ENCODE data around the gene MSRB2. TPM values are rescaled to one million over a fixed set of nuclear protein-coding genes. Genes with fewer than 3 reads are reported as not detected.

Gene MSRB2
- 10 to 100 TPM; 15.4 to 49.6 (median 30.7) TPM for total RNA-seq

DNA sequence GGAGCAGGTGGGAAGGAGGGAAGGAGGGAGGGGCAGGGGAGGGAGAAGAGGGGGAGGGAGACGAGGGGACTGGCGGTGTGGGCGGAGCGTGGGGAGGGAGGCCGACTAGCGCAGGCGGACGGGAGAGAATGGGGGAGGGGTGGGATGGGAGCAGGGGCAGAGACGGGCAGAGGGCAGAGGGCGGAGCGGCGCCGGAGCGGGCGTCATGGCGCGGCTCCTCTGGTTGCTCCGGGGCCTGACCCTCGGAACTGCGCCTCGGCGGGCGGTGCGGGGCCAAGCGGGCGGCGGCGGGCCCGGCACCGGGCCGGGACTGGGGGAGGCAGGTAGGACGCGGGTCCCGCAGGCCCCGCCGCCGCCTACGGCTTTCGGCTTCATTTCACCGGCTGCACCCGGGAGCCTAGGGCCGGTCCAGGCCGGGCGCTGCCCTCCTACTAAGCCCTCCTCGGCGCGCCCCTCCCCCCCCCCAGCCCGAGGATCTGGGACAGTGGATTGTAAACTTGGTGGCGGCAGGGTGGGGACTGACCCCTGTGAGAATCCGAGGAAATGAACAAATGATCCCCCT lies at the start of gene MSRB2:
MSRB2 (plus strand) TSS at position 176 of the 562 bp plus-strand sequence; CDS start at position 206, 30 bp downstream.
- H3K27ac ChIP-seq = peak within 1 kb of the TSS; percentile 85 to 96 (median 91)
- intact Hi-C loops (cut with DNase I) = no loop called here
- WGBS, 2 donors = 0 to 1% methylated on average over 7 to 39 of the region's 50 CpGs
- peak within 1 kb of the TSS; percentile 35 to 91 (median 72) for H3K4me3 ChIP-seq (replicated peaks in 1 of 3)
- TF ChIP-seq, protein P1, sequence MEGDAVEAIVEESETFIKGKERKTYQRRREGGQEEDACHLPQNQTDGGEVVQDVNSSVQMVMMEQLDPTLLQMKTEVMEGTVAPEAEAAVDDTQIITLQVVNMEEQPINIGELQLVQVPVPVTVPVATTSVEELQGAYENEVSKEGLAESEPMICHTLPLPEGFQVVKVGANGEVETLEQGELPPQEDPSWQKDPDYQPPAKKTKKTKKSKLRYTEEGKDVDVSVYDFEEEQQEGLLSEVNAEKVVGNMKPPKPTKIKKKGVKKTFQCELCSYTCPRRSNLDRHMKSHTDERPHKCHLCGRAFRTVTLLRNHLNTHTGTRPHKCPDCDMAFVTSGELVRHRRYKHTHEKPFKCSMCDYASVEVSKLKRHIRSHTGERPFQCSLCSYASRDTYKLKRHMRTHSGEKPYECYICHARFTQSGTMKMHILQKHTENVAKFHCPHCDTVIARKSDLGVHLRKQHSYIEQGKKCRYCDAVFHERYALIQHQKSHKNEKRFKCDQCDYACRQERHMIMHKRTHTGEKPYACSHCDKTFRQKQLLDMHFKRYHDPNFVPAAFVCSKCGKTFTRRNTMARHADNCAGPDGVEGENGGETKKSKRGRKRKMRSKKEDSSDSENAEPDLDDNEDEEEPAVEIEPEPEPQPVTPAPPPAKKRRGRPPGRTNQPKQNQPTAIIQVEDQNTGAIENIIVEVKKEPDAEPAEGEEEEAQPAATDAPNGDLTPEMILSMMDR (IDR thresholded peaks at IDR 0.05) = no peak
- peak; percentile 52 to 89 for TF ChIP-seq POLR2A (IDR thresholded peaks at IDR 0.05)
- peak; percentile 93 to 94 for DNase-seq
- no peaks in the 10 kb centered on the region for H3K27me3 ChIP-seq
- H3K9me3 ChIP-seq = no peaks in the 10 kb centered on the region
- H3K36me3 ChIP-seq = no peaks in the 10 kb centered on the region
- H3K4me1 ChIP-seq = peaks cover 18 to 29% of the 10 kb centered on the region in 2 donors

DNA sequence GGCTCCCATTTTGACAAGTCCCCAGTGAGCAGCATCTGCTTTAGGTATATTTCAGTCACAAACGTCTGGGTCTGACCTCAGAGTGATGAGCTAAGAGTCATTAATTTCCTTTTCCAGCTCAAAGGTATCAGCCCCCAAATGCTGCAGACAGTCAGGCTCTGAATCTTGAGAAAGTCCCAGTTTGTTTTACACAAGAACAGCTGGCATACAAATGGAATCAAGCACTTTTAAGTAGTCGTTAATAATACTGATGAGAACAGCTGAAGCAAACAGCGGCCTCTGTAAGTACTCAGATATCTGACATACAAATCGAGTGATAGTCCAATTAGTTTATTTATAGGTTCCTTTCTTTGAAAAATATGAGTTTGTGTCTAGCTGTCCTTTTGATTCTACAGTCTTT lies 49.4 kb upstream of the MSRB2 start:
- H3K4me3 ChIP-seq (replicated peaks in 1 of 3) = no peak overlapping the region
- H3K27me3 ChIP-seq = no peaks in the 10 kb centered on the region
- no peak overlapping the region for H3K27ac ChIP-seq
- 33 to 46% methylated on average over 4 of the region's 4 CpGs for WGBS, 2 donors
- TF ChIP-seq, protein P1 (IDR thresholded peaks at IDR 0.05) = no peak
- no peak for TF ChIP-seq POLR2A (IDR thresholded peaks at IDR 0.05)
- DNase-seq = no peak
- no peaks in the 10 kb centered on the region for H3K4me1 ChIP-seq
- H3K9me3 ChIP-seq = no peaks in the 10 kb centered on the region
- H3K36me3 ChIP-seq = no peaks in the 10 kb centered on the region
- intact Hi-C loops (cut with DNase I) = no loop called here

DNA sequence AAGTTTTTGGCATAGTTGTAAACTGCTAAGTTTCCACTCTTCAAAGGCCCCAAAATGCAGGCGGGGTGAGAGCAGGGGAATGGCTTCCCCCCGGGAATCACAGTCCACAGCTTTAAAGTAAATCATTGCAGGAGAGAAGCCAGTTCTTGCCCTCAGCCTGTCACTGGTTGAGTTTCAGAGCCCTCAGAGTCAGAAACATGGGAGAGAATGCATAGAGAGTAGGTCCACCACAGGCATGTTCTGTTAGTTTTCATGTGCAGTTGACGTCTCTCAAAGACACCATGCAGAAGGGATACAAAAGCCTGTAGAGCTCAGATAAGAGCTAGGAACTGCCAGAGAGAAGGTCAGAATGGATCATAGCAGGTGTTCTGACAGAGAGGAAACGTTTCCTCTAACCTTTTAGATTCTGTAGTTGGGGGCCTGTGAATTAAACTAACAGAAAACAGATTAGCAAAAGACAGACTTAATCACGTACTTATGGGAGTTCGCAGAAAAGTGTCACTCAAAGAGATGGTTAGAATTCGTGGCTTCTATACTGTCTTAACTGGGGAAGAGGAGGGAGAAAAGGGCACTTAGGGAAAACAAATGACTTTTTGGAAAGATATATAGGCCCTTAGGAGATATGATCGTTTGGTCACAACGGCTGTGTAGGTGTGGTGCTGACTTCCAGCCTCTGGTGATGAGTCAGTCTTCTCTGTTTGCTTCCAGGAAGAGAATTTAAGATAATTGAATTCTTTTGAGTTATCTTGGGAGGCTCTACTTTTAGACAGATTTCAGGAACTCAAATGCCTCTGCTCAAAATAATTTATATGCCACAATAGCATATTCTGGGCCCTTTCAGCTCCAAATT lies 48.0 kb upstream of the MSRB2 start:
- Histone ChIP-seq H3K4me3 (replicated peaks in 1 of 3) (no peak overlapping the region), H3K27ac (no peak overlapping the region), H3K4me1 (no peaks in the 10 kb centered on the region), H3K36me3 (no peaks in the 10 kb centered on the region), H3K27me3 (no peaks in the 10 kb centered on the region), H3K9me3 (no peaks in the 10 kb centered on the region)
- 72 to 78% methylated on average over 9 of the region's 9 CpGs for WGBS, 2 donors
- TF ChIP-seq POLR2A (IDR thresholded peaks at IDR 0.05) = no peak
- TF ChIP-seq, protein P1 (IDR thresholded peaks at IDR 0.05) = no peak
- no peak for DNase-seq
- intact Hi-C loops (cut with DNase I) = no loop called here

DNA sequence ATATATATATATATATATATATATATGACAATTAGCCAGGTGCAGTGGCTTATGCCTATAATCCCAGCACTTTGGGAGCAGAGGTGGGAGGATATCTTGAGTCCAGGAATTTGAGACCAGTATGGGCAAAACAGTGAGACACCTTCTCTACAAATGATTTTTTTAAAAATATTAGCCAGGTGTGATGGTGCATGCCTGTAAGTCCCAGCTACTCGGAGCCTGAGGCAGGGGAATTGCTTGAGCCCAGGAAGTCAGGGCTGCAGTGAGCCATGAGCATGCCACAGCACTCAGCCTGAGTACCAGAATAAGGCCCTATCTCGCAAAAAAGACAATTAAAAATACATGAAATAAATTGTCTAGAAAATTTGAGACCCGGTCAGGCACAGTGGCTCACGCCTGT lies 47.2 kb upstream of the MSRB2 start:
- WGBS, 2 donors = 95% methylated on average over 4 of the region's 4 CpGs
- Histone ChIP-seq H3K27ac (no peak overlapping the region), H3K4me1 (peaks cover 0 to under 1% of the 10 kb centered on the region in 2 donors), H3K4me3 (replicated peaks in 1 of 3) (no peak overlapping the region), H3K36me3 (no peaks in the 10 kb centered on the region), H3K9me3 (no peaks in the 10 kb centered on the region), H3K27me3 (no peaks in the 10 kb centered on the region)
- TF ChIP-seq, protein P1 (IDR thresholded peaks at IDR 0.05) = no peak
- no peak for TF ChIP-seq POLR2A (IDR thresholded peaks at IDR 0.05)
- intact Hi-C loops (cut with DNase I) = no loop called here
- no peak for DNase-seq

DNA sequence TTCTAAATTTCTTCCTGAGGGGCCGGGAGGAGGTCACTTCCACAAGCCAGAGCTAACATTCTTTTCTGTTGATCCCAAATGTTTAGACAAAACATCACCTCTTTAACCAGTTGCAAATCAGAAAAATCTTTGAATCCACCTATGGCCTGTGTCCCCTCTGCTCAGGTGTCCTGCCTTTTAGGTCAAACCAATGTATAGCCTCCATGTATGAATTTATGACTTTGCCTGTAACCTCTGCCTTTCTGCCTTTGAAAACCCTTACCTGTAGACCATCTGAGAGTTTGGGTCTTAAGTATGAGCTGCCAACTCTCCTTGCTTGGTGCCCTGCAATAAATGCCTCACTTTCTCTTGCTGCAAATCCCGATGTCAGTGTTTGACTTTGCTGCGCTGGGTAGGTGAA lies 44.1 kb upstream of the MSRB2 start:
- Histone ChIP-seq H3K27me3 (no peaks in the 10 kb centered on the region), H3K4me1 (peaks cover 0 to 4% of the 10 kb centered on the region in 2 donors), H3K36me3 (no peaks in the 10 kb centered on the region), H3K4me3 (replicated peaks in 1 of 3) (no peak overlapping the region), H3K27ac (no peak overlapping the region), H3K9me3 (no peaks in the 10 kb centered on the region)
- intact Hi-C loops (cut with DNase I) = no loop called here
- no peak for DNase-seq
- TF ChIP-seq, protein P1 (IDR thresholded peaks at IDR 0.05) = no peak
- no peak for TF ChIP-seq POLR2A (IDR thresholded peaks at IDR 0.05)
- 93% methylated on average over 3 of the region's 3 CpGs for WGBS, 2 donors
